ENCODE results near the gene DPYSL5.
A peak's percentile ranks its signal among the peaks of the same experiment; 100 is the strongest.

DNA sequence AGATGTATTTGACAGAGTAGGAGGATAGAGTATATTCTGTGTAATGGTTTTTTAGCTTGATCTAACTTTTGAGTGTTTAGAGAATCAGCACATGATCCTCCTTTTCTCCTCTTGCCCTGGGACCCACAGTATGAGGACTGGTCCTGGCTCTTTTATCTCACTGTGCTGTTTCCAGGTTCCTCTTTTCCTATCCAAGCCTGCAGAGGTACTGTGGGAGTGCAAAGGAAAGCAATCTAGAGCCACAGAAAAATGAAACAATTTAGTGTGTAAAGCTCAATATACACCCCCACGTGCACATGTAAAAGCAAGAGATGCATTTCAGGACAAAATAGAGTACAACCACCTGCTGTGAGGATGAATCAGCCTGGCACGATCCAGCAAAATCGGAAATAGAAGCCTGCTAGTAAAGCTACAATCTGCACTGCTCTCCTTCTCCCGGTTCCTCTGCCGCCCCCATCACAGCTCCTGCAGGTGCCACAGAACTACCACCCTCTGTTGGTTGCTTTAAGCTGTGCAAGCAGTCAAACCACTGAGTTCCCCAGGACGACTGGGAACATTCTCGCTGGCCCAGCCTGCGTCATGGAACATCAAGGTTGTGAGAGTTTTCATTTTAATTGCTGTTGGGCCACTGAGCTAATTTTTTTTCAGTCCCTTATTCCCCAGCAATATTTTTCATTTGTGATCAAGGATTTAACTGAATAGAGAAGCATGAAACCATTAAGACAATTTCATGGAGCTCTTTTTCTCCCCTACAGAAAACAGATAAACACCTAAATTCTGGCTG, 74.7 kb downstream of the DPYSL5 start:
- TF ChIP-seq, protein P1, sequence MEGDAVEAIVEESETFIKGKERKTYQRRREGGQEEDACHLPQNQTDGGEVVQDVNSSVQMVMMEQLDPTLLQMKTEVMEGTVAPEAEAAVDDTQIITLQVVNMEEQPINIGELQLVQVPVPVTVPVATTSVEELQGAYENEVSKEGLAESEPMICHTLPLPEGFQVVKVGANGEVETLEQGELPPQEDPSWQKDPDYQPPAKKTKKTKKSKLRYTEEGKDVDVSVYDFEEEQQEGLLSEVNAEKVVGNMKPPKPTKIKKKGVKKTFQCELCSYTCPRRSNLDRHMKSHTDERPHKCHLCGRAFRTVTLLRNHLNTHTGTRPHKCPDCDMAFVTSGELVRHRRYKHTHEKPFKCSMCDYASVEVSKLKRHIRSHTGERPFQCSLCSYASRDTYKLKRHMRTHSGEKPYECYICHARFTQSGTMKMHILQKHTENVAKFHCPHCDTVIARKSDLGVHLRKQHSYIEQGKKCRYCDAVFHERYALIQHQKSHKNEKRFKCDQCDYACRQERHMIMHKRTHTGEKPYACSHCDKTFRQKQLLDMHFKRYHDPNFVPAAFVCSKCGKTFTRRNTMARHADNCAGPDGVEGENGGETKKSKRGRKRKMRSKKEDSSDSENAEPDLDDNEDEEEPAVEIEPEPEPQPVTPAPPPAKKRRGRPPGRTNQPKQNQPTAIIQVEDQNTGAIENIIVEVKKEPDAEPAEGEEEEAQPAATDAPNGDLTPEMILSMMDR (IDR thresholded peaks at IDR 0.05) = peak; percentile 27 to 57 (median 48)
- TF ChIP-seq POLR2A (IDR thresholded peaks at IDR 0.05) = no peak

Measured in adrenal gland (tissue), 5 donors.